ENCODE data around the gene INSRR.

- TF ChIP-seq, protein P1, sequence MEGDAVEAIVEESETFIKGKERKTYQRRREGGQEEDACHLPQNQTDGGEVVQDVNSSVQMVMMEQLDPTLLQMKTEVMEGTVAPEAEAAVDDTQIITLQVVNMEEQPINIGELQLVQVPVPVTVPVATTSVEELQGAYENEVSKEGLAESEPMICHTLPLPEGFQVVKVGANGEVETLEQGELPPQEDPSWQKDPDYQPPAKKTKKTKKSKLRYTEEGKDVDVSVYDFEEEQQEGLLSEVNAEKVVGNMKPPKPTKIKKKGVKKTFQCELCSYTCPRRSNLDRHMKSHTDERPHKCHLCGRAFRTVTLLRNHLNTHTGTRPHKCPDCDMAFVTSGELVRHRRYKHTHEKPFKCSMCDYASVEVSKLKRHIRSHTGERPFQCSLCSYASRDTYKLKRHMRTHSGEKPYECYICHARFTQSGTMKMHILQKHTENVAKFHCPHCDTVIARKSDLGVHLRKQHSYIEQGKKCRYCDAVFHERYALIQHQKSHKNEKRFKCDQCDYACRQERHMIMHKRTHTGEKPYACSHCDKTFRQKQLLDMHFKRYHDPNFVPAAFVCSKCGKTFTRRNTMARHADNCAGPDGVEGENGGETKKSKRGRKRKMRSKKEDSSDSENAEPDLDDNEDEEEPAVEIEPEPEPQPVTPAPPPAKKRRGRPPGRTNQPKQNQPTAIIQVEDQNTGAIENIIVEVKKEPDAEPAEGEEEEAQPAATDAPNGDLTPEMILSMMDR (conservative IDR thresholded peaks at IDR 0.05), result no peak
- no peak for TF ChIP-seq EZH2 (IDR thresholded peaks at IDR 0.05; ENCODE audit: low read depth)
Measured at GRCh38 chr1:156887317-156887716, 28.4 kb upstream of the INSRR start.

Measured in PC-9 (cell line).